ENCODE results near the gene METRNL.

The METRNL gene

DNA sequence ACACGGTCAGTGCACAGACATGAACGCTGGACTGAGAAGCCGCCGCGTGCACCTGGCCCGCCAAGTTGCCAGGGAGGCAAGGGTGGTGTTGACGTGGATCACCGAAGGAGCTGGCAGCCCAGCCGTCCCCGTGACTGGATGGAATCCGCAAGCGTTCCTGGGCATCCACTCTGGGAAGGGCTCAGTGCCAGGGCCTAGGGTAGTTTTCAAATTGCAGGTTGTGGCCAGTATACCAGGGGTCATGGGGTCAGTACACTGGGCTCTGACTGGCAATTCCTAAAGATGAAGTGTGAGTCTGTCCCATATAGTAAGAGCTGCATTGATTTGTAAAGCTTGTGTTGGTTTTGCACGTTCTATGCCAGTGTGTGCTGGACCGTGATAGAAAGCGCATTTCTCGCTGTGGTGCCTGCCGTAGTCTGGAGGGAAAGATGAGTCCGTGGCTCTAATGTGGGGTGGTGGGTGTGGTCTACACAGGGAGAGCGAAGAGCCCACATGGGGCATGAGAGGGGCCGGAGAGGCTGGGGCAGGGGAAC, 21.1 kb upstream of the METRNL start:
- TF ChIP-seq, protein P1, sequence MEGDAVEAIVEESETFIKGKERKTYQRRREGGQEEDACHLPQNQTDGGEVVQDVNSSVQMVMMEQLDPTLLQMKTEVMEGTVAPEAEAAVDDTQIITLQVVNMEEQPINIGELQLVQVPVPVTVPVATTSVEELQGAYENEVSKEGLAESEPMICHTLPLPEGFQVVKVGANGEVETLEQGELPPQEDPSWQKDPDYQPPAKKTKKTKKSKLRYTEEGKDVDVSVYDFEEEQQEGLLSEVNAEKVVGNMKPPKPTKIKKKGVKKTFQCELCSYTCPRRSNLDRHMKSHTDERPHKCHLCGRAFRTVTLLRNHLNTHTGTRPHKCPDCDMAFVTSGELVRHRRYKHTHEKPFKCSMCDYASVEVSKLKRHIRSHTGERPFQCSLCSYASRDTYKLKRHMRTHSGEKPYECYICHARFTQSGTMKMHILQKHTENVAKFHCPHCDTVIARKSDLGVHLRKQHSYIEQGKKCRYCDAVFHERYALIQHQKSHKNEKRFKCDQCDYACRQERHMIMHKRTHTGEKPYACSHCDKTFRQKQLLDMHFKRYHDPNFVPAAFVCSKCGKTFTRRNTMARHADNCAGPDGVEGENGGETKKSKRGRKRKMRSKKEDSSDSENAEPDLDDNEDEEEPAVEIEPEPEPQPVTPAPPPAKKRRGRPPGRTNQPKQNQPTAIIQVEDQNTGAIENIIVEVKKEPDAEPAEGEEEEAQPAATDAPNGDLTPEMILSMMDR (IDR thresholded peaks at IDR 0.05; ENCODE audit: borderline replicate concordance, insufficient read depth, low read depth, low read length): no peak
- no peak overlapping the region for H3K4me3 ChIP-seq (ENCODE audit: low read depth, low read length)

DNA sequence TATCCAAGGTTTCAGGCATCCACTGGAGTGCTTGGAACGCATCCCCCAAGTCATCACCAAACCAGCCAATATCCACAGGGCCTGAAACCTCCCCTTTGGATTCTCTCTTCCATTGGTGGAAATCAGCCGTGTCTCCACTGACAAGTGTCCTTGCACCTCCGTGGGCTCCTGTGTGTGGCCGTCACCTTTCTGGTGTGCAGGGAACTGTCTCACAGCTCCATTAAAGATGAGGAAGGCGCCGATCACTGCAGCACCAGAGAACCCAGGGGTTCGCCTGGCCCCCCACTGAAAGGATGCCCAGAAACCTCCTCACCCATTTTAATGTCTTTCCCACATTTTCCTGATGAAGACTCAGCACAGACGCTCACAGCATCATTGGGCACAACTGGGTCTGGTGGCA, 17.8 kb upstream of the METRNL start:
- TF ChIP-seq, protein P1 (IDR thresholded peaks at IDR 0.05; ENCODE audit: borderline replicate concordance, insufficient read depth, low read depth, low read length): no peak

DNA sequence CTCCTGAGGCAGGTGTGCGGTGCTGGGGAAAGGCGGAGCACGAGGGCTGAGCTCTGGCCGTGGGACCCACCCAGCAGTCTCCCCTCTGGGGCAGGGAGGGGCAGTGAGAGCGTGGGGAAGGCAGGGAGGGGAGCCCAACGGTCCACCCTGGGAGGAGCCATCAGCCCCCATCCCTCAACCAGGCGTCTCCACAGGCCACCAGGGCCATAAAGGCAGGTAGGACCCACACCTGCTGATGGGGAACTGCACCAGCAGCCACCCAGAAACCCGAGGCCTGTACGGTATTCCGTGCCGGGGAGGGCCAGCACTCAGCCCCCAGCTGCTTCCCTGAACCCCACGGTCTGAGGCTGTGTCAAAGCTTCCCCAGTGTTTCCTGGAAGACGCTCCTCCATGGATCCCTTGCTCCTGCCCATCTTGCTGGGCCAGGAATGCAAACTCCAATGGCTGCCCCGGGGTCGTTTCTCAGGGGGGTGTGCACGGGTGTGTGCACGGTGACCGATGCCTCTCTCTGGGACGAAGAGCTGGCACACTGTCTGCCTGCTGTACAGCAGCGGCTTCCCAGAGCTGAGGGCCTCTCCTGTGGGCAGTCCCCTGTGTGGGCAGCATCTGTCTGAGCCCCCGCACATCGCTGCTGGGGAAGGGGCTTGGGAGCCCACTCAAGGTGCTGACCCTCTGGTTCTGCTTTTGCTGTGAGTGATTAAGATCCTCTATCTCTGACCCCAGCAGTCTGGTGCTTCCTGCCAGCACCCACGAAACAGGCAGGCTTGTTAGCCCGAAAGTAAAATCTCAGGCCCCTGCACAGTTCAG, 17.2 kb upstream of the METRNL start:
- TF ChIP-seq, protein P1 (IDR thresholded peaks at IDR 0.05; ENCODE audit: borderline replicate concordance, insufficient read depth, low read depth, low read length): no peak
- H3K4me3 ChIP-seq (ENCODE audit: low read depth, low read length): no peak overlapping the region

More for the DNA sequence above, 17.8 kb upstream of the METRNL start:
- no peak overlapping the region for H3K4me3 ChIP-seq (ENCODE audit: low read depth, low read length)

DNA sequence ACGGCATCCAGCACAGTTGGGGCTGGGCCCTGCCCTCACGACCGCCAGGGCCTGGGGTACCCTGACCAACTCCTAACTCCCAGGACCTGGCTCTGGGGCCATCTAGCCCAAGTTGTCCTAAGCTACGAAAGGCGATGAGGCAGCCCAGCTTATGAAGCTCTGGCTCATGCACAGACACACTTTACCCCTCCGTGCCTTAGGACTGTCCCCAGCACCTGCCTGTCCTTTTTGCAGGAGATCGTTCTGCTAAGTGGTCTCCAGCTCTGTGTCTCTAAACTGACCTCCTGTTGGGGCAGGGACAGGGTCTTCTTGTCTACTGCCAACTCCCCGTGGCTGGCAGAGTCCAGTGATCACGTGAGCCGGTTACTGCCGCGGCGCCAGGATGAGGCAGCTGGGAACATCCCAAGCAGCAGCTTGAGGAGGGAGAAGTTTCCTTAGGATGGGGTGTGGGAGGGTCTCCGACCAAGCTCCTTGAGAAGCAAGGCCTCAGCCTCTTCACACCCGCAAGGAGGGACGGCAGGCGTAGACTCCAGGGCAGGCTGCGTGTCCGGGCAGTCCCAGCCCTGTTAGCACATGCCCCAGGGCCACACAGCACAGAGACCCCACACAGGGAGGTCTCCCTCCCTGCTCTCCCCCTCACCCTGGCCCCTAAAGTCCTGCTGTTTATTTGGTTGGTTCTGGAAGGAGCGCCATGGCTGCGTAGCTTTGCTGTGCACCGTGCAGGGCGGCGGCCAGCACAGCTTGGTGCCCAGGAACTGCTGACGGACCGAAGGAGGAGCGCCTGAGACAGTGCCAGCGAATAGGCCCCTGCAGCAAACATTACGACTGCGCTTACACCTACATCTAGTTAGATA, 16.4 kb upstream of the METRNL start:
- no peak overlapping the region for H3K4me3 ChIP-seq (ENCODE audit: low read depth, low read length)
- TF ChIP-seq, protein P1 (IDR thresholded peaks at IDR 0.05; ENCODE audit: borderline replicate concordance, insufficient read depth, low read depth, low read length): no peak

DNA sequence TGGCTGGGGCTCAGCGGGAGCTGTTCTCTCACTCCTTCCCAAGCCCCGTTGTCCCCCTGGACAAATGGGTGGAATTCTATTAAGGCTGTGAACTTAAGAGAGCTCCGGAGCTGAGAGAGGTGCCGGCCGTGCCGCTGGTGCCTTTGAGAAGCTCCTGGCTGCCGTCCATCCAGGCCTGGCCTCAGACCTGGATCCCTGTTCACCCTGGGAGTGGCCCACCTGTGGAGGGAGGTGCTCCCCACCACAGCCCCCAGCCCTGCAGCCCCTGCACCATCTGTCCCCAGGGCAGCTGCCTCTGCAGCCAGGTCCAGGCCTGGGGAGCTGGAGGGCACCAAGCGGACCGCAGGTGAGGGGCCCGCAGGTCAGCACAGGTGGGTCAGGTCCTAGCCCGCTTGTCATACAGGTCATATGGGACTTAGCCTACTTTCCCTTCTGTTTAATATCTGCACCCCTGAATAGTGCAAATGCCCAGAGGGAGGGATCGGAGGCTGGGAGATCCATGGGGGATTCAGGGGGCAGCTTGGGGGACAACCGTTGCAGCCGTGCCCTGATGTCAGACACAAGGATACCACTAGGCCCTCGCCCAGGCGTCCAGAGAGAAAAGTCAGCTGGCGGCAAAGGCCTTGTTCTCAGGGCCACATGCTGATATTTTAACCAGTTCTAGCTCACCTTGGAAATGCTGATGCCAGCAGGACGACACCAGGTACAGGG, 15.2 kb upstream of the METRNL start:
- no peak overlapping the region for H3K4me3 ChIP-seq (ENCODE audit: low read depth, low read length)
- TF ChIP-seq, protein P1 (IDR thresholded peaks at IDR 0.05; ENCODE audit: borderline replicate concordance, insufficient read depth, low read depth, low read length): no peak

DNA sequence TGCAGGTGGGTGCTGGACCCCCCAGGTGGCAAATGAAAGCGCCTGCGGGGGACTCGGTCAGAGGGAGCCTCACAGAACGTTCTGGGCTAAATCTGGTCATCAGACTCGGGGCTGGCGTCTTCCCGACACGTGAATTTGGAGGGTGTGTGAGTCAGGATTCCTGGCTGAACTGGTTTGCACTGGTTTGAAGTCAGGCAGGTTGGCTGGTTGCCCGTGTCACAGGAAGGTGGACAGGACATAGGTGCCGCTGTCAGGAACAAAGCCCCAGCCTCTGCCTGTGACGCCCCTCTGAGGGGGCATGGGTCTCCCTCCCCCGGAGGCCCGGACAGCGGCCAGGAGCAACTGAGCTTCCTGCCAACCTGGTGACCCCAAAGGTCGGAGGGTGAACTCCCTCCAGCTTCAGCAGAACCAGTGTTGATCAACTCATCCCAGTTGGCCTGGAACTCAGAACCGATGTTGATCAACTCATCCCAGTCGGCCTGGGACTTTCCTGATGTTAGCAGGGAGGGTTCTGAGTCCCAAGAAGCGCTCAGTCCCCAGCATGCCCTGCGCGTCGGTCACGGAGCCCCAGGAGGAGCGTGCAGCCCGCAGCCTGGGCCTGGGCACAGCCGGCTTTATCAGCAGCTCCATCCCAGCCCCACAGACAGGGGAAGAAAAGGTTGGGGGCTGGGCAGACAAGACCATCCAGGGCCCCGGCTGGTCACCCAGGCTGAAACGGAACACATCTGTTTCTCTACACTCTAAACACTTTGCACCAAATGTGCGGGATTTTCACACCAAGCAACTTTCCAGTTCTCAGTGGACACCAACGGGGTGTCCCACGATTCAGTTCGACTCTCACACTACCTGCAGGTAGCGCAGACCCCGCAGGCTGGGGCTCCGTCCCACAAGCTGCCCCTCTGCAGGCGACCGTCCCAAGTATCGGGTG, 14.4 kb upstream of the METRNL start:
- TF ChIP-seq, protein P1 (IDR thresholded peaks at IDR 0.05; ENCODE audit: borderline replicate concordance, insufficient read depth, low read depth, low read length): no peak
- H3K4me3 ChIP-seq (ENCODE audit: low read depth, low read length): no peak overlapping the region
